Suprapubic skin (tissue), 4 donors: ENCODE results near the gene GLIS2. TPM values are rescaled to one million over a fixed set of nuclear protein-coding genes. Genes with fewer than 3 reads are reported as not detected.

ENCODE experiments used
- DNase-seq, 2 donors: peaks; one replicate each; pipeline ENCODE4 v3.0.0-alpha.2; 2019; ENCODE audit warnings: low spot score in 2 of 2
- H3K27ac ChIP-seq: fragments of 200-600 bp; sonication (generic); one replicate; pipeline ENCODE4 v1.5.1; 2019
- H3K27me3 ChIP-seq: fragments of 200-600 bp; sonication (generic); one replicate; pipeline ENCODE4 v1.5.1; 2019
- H3K36me3 ChIP-seq: fragments of 200-600 bp; sonication (generic); one replicate; pipeline ENCODE4 v1.5.1; 2019
- H3K4me1 ChIP-seq: fragments of 200-600 bp; sonication (generic); one replicate; pipeline ENCODE4 v1.5.1; 2019
- H3K4me3 ChIP-seq: fragments of 200-600 bp; sonication (generic); one replicate; pipeline ENCODE4 v1.5.1; 2019; ENCODE audit warnings: mild to moderate bottlenecking
- H3K9me3 ChIP-seq: fragments of 200-600 bp; sonication (generic); one replicate; pipeline ENCODE4 v1.5.1; 2019
- EP300 ChIP-seq: sonication (generic); formaldehyde crosslinking; IDR thresholded peaks from one replicate; pipeline ENCODE4 v1.6.1; 2017; ENCODE audit warnings: antibody characterized with exemption
- POLR2A ChIP-seq, 2 donors: fragments of 450-650 bp; IDR thresholded peaks; one replicate each; pipeline ENCODE4 v1.6.1; 2017; ENCODE audit warnings: antibody characterized with exemption in 2 of 2, mild to moderate bottlenecking in 2 of 2, moderate library complexity in 2 of 2
- POLR2AphosphoS5 ChIP-seq, 3 donors: sonication (generic); formaldehyde crosslinking; IDR thresholded peaks; one replicate each; pipeline ENCODE4 v1.6.1; 2017; ENCODE audit warnings: antibody characterized with exemption in 3 of 3
- WGBS: methylation state at CpG from one replicate; pipeline ENCODE4 v1.1.5; 2018; 5-methylcytosine and 5-hydroxymethylcytosine counted together
- total RNA-seq, 4 donors: library from RNA; depleted of rRNA; stranded (reverse); fragments of >200 nt; gene quantifications; one replicate each; pipeline ENCODE4 v1.1.0, GENCODE V29; 2016
- TF ChIP-seq, protein P1 (sequence below), 2 donors: fragments of 200-600 bp in 1 of 2; fragments of 450-650 bp in 1 of 2; sonication (generic) in 1 of 2; IDR thresholded peaks; one replicate each; pipeline ENCODE4 v1.5.1; 2016 to 2019; ENCODE audit warnings: antibody characterized with exemption in 2 of 2, mild to moderate bottlenecking in 1 of 2, moderate library complexity in 1 of 2

The GLIS2 gene
- total RNA-seq, 4 donors from 2014 or later, result 1.1 to 3.1 (median 2.3) TPM

DNA sequence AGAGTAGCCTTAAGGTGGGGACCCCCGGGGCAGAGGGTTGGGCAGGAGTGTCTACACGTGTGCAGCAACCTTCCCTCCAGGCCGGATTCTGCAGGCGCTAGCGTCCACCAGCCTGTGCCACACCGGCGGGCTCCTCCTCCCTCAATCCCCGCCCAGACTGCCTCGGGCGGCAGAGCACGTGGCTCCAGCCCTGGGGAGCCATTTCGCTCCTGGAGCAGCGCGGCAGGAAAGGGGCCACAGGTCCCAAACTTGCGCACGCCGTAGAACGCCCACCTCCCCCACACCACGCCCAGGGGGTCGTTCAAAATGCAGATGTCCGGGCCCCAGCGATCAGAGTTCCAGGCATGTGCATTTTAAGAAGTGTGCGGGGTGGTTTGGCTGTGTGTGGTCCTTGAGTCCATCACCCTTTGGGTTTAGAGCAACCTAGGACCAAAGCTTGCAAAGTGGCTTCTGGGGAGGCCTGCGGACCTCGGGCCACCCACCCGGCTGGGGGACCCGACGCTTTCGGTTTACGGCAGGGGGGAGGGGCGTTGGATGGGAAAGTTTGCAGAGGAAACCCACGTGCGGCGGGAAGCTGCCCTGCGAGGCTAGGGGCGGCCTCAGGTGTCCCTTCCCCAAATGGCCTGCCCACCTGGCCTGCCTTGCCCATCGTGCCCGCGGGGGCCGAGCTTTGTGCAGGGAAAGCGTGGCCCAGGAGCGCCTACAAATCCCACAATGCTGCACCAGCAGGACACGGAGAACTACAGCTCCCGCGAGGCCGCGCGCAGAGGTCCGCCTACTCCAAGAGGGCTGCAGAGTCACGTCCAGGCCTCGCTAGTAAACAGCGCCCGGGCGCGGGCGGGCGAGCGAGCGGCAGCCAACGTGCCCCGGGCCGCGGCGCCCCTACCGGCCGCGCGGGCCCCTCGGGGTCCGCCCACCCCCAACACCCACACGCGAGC, 44.4 kb upstream of the GLIS2 start:
- Histone ChIP-seq H3K9me3 (no peaks in the 10 kb centered on the region), H3K36me3 (no peaks in the 10 kb centered on the region), H3K27ac (peak overlapping the region; percentile 96), H3K27me3 (no peaks in the 10 kb centered on the region), H3K4me3 (peak overlapping the region; percentile 98), H3K4me1 (peaks cover 21% of the 10 kb centered on the region)
- peak; percentile 94 to 96 for DNase-seq
- TF ChIP-seq POLR2AphosphoS5 (IDR thresholded peaks at IDR 0.05) (peak in 1 of 3 donors; percentile 64), POLR2A (IDR thresholded peaks at IDR 0.05) (peak in 1 of 2 donors; percentile 11), EP300 (no peak)
- TF ChIP-seq, protein P1, sequence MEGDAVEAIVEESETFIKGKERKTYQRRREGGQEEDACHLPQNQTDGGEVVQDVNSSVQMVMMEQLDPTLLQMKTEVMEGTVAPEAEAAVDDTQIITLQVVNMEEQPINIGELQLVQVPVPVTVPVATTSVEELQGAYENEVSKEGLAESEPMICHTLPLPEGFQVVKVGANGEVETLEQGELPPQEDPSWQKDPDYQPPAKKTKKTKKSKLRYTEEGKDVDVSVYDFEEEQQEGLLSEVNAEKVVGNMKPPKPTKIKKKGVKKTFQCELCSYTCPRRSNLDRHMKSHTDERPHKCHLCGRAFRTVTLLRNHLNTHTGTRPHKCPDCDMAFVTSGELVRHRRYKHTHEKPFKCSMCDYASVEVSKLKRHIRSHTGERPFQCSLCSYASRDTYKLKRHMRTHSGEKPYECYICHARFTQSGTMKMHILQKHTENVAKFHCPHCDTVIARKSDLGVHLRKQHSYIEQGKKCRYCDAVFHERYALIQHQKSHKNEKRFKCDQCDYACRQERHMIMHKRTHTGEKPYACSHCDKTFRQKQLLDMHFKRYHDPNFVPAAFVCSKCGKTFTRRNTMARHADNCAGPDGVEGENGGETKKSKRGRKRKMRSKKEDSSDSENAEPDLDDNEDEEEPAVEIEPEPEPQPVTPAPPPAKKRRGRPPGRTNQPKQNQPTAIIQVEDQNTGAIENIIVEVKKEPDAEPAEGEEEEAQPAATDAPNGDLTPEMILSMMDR (IDR thresholded peaks at IDR 0.05), result no peak
- under 1% methylated on average over 25 of the region's 72 CpGs for WGBS

DNA sequence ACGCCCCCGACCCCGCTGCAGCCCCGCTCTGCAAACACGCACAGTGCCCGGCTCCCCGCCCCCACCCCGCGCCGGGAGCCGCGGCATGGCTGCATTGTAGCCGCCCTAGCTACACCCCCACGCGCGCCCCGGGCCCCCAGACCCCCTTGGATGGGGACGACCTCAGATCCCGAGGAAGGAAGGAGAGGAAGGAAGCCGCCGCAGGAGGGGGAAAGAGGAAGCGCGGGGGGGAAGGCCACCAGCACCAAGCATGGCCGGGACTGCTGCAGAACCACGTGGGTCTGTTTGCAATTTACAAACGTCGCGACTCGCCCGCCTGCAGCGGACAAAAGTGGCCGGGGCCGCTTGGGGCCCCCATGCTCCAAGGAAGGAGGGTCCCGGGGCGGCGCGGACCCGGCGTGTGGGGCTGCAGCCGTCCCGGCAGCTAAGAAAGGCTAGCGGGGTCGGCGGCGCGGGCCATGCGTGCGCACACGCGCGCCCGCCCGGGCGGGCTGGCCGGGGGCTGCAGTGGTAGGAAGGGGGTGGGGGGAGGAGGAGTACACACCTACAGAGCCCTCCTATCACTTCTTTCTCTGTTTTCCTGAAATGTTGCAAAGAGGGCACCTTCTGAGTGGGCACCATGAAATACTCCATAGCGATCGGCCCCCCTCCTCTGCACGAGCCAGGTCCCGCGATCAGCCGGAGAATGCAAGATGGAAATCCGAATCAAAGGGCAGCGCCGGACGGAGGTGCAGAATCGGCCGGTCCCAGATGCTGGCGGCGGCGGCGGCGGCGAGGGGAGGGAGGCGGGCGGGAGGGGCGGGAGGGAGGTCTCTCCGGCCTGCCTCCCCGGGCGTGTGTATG, 43.5 kb upstream of the GLIS2 start:
- Histone ChIP-seq H3K27me3 (no peaks in the 10 kb centered on the region), H3K4me1 (peaks cover 21% of the 10 kb centered on the region), H3K27ac (peak overlapping the region; percentile 96), H3K4me3 (peak overlapping the region; percentile 98), H3K9me3 (no peaks in the 10 kb centered on the region), H3K36me3 (no peaks in the 10 kb centered on the region)
- peak; percentile 78 to 85 for DNase-seq
- WGBS, result 1% methylated on average over 39 of the region's 79 CpGs
- TF ChIP-seq POLR2A (IDR thresholded peaks at IDR 0.05), result no peak
- no peak for TF ChIP-seq POLR2AphosphoS5 (IDR thresholded peaks at IDR 0.05)
- TF ChIP-seq, protein P1 (IDR thresholded peaks at IDR 0.05), result no peak
- no peak for TF ChIP-seq EP300

DNA sequence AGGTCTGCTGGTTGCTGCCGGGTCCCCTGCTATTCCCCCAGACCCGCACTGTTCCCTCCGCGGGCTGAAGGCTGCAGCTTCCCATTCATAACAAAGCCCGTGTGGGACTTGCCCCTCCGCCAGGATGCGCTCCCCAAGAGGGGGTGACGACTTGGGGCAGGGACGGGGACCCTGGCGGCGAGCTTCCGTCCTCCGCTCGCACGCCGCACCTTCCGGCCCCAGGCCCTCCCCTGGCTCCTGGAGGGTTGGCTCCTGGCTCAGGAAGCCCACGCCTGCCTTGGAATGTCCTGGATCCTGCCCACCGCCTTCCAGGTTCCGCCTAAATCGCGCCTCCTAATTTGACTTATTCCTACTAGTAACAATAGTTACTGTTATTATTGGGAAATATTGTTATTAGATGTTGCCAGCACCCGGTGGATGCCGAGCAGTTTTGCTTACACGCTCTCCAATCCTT, 42.0 kb upstream of the GLIS2 start:
- Histone ChIP-seq H3K36me3 (no peaks in the 10 kb centered on the region), H3K4me3 (peak overlapping the region; percentile 98), H3K9me3 (no peaks in the 10 kb centered on the region), H3K27me3 (no peaks in the 10 kb centered on the region), H3K27ac (peak overlapping the region; percentile 96), H3K4me1 (peaks cover 21% of the 10 kb centered on the region)
- TF ChIP-seq, protein P1 (IDR thresholded peaks at IDR 0.05), result peak in 1 of 2 donors; percentile 32
- TF ChIP-seq POLR2AphosphoS5 (IDR thresholded peaks at IDR 0.05) (peak in 2 of 3 donors; percentile 21 to 37), EP300 (no peak), POLR2A (IDR thresholded peaks at IDR 0.05) (no peak)
- WGBS, result 0% methylated on average over 10 of the region's 25 CpGs
- DNase-seq, result peak in 1 of 2 donors; percentile 83

DNA sequence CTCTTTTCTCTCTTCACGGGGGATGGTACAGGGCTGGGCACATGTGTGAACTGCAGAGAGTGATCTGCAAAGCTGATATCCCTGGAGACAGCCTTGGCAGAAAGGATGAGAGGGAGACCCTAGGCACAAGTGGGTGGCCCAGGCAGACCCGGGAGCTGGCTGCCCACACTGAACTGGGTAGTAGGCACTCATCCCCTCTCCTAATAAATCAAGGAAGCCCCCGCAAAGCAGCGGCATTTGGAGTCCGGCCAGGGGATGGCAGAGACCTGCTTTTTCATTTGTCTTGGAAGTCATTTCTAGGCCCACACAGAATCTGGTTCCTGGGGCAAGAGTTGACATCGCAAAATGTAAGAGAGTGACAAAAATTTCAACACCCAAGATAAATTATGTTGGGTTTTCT, 40.0 kb upstream of the GLIS2 start:
- Histone ChIP-seq H3K27me3 (no peaks in the 10 kb centered on the region), H3K4me3 (no peak overlapping the region), H3K27ac (no peak overlapping the region), H3K9me3 (no peaks in the 10 kb centered on the region), H3K4me1 (peaks cover 13% of the 10 kb centered on the region), H3K36me3 (no peaks in the 10 kb centered on the region)
- no peak for TF ChIP-seq POLR2AphosphoS5 (IDR thresholded peaks at IDR 0.05)
- TF ChIP-seq POLR2A (IDR thresholded peaks at IDR 0.05), result no peak
- no peak for TF ChIP-seq EP300
- TF ChIP-seq, protein P1 (IDR thresholded peaks at IDR 0.05), result no peak
- 82% methylated on average over 6 of the region's 6 CpGs for WGBS
- DNase-seq, result no peak
